Parathyroid adenoma (tissue), 2 donors: ENCODE data around the gene MARCHF11.

ENCODE experiments used
- H2AFZ ChIP-seq: fragments of 300-600 bp; sonication (generic); one replicate; pipeline ENCODE4 v1.7.0; 2017; ENCODE audit warnings: antibody characterized with exemption, mild to moderate bottlenecking
- H3K27ac ChIP-seq: fragments of 300-600 bp; sonication (generic); one replicate; pipeline ENCODE4 v1.7.0; 2017
- H3K27me3 ChIP-seq: fragments of 300-600 bp; sonication (generic); one replicate; pipeline ENCODE4 v1.7.0; 2017; ENCODE audit warnings: low read length; ENCODE audit not compliant: control insufficient read depth, insufficient read depth
- H3K36me3 ChIP-seq: fragments of 300-600 bp; sonication (generic); one replicate; pipeline ENCODE4 v1.7.0; 2017; ENCODE audit warnings: low read length; ENCODE audit not compliant: control insufficient read depth, insufficient read depth
- H3K4me1 ChIP-seq: fragments of 300-600 bp; sonication (generic); one replicate; pipeline ENCODE4 v1.7.0; 2017; ENCODE audit warnings: control low read depth
- H3K4me2 ChIP-seq: fragments of 300-600 bp; sonication (generic); one replicate; pipeline ENCODE4 v1.7.0; 2017; ENCODE audit warnings: low read length
- H3K4me3 ChIP-seq: fragments of 300-600 bp; sonication (generic); one replicate; pipeline ENCODE4 v1.7.0; 2017; ENCODE audit warnings: low read depth, low read length
- H3K79me2 ChIP-seq: fragments of 300-600 bp; sonication (generic); one replicate; pipeline ENCODE4 v1.7.0; 2017; ENCODE audit warnings: control low read depth
- H3K9ac ChIP-seq: fragments of 300-600 bp; sonication (generic); one replicate; pipeline ENCODE4 v1.7.0; 2017; ENCODE audit warnings: mild to moderate bottlenecking
- H3K9me3 ChIP-seq: fragments of 300-600 bp; sonication (generic); one replicate; pipeline ENCODE4 v1.7.0; 2017; ENCODE audit warnings: low read length; ENCODE audit not compliant: control insufficient read depth
- CTCF ChIP-seq: fragments of 300-600 bp; sonication (generic); IDR thresholded peaks from one replicate; pipeline ENCODE4 v1.7.0; 2017; ENCODE audit warnings: antibody characterized with exemption, mild to moderate bottlenecking
- donor health status: primary hyperparathyroidism.

Gene MARCHF11

GRCh38 chr5:16061163-16061562 is 118.4 kb downstream of the MARCHF11 start:
- no peaks in the 10 kb centered on the region for H3K27me3 ChIP-seq
- H3K9ac ChIP-seq: no peak overlapping the region
- H3K9me3 ChIP-seq: no peaks in the 10 kb centered on the region
- no peak overlapping the region for H3K4me2 ChIP-seq
- no peak overlapping the region for H3K27ac ChIP-seq
- H3K36me3 ChIP-seq: no peaks in the 10 kb centered on the region
- H2AFZ ChIP-seq: no peak overlapping the region
- no peaks in the 10 kb centered on the region for H3K79me2 ChIP-seq
- TF ChIP-seq CTCF: no peak
- H3K4me1 ChIP-seq: no peaks in the 10 kb centered on the region
- H3K4me3 ChIP-seq: no peak overlapping the region

- H3K4me3 ChIP-seq: no peak overlapping the region
- no peak overlapping the region for H2AFZ ChIP-seq
- no peaks in the 10 kb centered on the region for H3K9me3 ChIP-seq
- H3K36me3 ChIP-seq: no peaks in the 10 kb centered on the region
- H3K4me1 ChIP-seq: no peaks in the 10 kb centered on the region
- H3K27me3 ChIP-seq: peaks cover 2% of the 10 kb centered on the region
- no peak for TF ChIP-seq CTCF
- no peaks in the 10 kb centered on the region for H3K79me2 ChIP-seq
- H3K27ac ChIP-seq: no peak overlapping the region
- no peak overlapping the region for H3K4me2 ChIP-seq
- H3K9ac ChIP-seq: no peak overlapping the region
Measured at GRCh38 chr5:16057277-16057676, 122.3 kb downstream of the MARCHF11 start.

- H3K4me1 ChIP-seq: no peaks in the 10 kb centered on the region
- no peaks in the 10 kb centered on the region for H3K36me3 ChIP-seq
- H3K4me3 ChIP-seq: no peak overlapping the region
- H3K4me2 ChIP-seq: no peak overlapping the region
- no peak for TF ChIP-seq CTCF
- H3K9ac ChIP-seq: no peak overlapping the region
- no peak overlapping the region for H3K27ac ChIP-seq
- no peaks in the 10 kb centered on the region for H3K79me2 ChIP-seq
- H3K27me3 ChIP-seq: peaks cover 2% of the 10 kb centered on the region
- no peak overlapping the region for H2AFZ ChIP-seq
- H3K9me3 ChIP-seq: no peaks in the 10 kb centered on the region
Measured at GRCh38 chr5:16051246-16051755, 128.3 kb downstream of the MARCHF11 start.

- Histone ChIP-seq H2AFZ (no peak overlapping the region), H3K9ac (no peak overlapping the region), H3K4me3 (no peak overlapping the region), H3K27ac (no peak overlapping the region), H3K79me2 (no peaks in the 10 kb centered on the region), H3K9me3 (no peaks in the 10 kb centered on the region), H3K36me3 (no peaks in the 10 kb centered on the region), H3K27me3 (peaks cover 2% of the 10 kb centered on the region), H3K4me1 (no peaks in the 10 kb centered on the region), H3K4me2 (no peak overlapping the region)
- no peak for TF ChIP-seq CTCF
Measured at GRCh38 chr5:16050414-16050813, 129.2 kb downstream of the MARCHF11 start.

- no peaks in the 10 kb centered on the region for H3K36me3 ChIP-seq
- H3K4me2 ChIP-seq: no peak overlapping the region
- H3K79me2 ChIP-seq: no peaks in the 10 kb centered on the region
- H3K9ac ChIP-seq: no peak overlapping the region
- H3K27me3 ChIP-seq: peaks cover 2% of the 10 kb centered on the region
- no peaks in the 10 kb centered on the region for H3K9me3 ChIP-seq
- TF ChIP-seq CTCF: no peak
- no peak overlapping the region for H3K4me3 ChIP-seq
- no peaks in the 10 kb centered on the region for H3K4me1 ChIP-seq
- no peak overlapping the region for H3K27ac ChIP-seq
- no peak overlapping the region for H2AFZ ChIP-seq
Measured at GRCh38 chr5:16049761-16050160, 129.8 kb downstream of the MARCHF11 start.
